Islet of Langerhans (tissue), 1 donor: ENCODE measurements around the gene TUFT1.

Source experiments
- FAIRE-seq: peaks from one replicate; lab custom pipeline; 2011; peaks lifted over from hg19 to GRCh38; lab: Jason Lieb, UNC

Gene TUFT1

DNA sequence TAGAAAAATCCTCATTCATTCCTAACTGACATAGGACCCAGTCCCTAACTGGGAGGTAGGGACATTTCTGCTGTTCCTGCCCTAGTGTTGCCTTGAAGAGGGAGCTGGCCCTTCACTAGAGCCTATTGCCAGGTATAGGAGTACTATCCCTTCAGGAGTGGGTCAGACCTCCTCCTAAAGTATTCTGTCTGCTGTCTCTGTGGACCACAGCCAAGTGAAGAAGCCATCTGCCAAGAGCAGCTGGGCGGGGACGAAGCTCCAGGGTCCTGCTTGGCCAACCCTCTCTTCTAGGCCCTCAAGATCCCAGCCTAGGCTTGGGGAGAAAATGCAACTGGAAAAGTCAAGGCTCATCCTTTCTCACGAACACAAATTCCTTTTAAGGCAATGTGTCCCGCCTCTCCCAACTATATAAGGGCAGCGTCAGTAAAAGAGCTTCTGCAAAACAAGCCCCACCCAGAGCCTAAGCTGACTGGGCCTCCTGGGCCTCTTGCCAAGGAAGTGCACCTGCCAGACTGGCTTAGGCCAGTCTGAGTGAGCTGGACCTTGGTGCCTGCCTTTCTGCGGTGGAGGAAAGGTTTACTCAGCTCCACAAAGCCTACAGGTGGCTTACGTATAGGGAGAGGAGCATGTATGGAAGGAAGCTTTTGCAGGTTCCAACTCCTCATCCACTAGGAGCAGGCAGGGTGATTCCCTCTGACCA is 638 bp upstream of the TUFT1 start:
- no peak for FAIRE-seq

DNA sequence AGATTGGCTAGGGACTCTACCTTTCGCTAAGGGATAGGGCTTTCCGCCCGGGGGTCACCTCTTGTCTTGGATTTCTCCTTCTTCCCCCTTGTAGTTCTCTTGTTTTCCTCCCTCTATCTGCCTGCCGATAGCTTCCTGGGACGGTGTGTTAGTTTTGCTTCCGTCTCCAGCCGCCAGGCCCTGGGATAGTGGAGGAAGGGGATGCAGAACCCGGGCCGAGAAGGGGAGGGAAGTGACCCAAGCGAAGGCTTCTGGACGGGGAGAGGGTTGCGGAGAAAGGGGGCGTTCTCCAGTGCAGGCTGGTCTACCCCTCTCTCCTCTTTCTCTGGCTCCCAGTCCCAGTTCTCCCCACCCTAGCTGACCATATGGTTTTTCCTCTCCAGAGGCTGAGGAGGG is 871 bp downstream of the TUFT1 start:
- FAIRE-seq: no peak

DNA sequence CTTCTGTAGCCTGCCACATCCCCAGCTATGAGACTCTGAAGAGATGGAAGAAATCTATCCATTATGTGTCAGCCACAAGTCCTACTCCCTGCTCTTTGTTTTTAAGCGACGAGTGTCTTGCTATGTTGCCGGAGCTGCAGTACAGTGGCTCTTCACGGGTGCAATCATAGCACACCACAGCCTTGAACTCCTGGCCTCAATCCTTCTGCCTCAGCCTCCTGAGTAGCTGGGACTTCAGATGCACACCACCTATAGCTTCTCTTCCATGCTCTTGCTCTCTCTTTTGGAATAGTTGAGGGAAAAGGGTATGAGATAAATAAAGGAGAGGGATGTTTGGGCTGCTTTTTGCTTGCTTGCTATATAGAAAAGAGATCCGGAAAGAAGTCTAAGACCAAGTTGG is 1.6 kb downstream of the TUFT1 start:
- no peak for FAIRE-seq

DNA sequence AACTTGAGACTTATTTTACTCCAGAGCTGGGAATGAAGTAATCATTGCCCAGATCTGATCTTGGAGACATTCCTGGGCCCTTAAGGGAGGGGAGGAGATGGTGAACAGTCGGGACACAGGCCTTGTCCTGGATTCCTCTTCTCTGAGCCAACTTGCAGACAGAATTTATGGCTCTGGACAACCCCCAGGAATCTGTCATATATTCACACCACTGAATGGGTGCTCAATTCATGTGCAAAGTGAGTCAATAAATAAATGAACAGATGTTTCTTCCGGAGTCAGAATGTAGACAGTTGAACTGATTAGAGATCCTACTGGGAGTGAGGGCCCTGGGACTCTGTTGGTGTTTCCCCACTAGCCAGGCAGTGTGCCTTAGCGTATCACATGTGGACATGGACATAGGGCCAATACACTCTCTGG is 2.6 kb downstream of the TUFT1 start:
- no peak for FAIRE-seq

DNA sequence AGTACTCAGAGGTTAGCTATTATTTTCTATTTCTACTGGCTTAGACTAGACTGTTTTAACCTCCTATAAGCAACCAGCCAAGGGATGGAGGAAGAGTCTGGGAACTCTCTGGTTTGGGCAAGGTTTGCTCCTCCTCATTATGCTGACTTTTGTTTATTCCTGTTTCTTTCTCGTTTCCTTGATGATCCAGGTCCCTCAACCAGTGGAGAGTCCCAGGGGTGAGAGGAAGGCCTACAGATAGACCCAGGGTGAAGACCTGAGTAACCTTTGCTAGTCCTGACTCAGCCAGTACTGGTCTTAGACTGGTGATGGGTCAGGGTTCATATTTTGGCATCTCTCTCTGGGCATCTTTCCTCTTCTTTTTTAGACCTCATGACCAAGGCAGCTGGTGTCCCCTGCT is 5.4 kb downstream of the TUFT1 start:
- FAIRE-seq: no peak

DNA sequence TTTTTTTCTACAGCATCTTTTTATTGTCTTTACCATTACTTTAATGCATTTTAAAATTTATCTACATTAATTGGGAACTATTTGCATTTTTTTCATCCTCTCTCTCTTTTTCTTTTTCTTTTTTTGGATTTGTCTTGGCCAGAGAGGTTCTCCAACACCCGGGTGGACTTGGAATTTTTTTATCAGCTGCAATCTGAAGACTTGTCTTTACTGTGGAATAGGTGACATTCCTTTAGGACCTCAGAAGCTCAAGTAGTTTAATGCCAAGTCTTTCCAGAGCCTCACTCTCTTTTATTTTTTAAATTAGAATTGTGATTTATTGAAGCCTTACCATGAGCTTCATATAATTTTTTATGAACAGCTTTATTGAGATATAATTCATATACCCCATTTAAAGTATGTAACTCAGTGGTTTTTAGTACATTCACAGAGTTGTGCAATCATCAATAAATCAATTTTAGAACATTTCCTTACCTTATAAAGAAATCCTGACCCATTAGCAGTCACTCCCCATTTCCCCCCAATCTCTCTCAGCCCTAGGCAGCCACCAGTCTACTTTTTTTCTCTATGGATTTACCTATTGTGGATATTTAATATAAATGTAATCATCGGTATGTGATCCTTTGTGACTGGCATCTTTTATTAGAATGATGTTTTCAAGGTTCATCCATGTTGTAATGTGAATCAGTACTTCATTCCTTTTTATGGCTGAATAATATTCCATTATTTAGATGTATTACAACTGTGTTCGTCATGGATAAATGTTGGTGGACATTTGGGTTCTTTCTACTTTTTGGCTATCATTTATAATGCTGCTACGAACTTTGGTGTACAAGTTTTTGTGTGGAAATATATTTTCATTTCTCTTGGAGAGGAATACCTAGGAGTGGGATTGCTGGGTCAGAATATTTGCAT is 6.2 kb downstream of the TUFT1 start:
- FAIRE-seq: no peak

DNA sequence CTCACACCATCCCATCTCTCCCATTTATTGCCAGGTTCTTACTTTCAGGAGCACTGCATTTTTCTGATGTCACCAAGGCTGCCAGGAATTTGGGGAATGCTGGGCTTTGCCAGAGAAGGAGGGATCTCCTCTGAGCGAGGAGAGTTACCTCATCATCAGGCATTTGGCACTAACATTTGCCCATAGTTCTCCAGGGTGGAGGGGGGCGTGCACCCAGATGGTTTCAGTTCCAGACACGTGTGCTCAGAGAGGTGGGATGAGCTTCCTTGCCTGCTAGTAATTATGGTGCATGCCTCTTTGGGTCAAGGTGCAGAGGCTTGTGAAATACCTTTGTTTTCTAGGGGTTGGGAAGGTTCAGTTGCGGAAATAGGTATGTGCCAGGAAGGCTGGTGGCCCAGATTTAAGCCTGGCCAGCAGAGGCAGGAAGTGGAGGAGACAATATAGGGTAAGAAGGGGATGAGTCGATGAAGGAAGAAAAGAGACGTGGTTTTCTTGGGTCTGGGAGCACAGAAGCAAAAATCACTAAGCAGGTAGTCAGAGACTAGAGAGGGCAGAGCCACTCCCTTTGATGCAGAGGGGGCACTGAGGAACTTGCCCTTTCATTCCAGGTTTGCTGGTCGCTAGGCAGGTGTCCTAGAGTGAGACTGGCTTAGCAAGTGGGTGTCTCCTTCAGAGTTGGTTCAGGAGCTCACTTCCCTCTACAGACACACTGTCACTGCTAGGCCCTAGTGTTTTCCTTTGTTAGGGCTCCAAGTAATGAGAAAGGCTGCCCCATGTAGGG is 7.2 kb downstream of the TUFT1 start:
- no peak for FAIRE-seq

DNA sequence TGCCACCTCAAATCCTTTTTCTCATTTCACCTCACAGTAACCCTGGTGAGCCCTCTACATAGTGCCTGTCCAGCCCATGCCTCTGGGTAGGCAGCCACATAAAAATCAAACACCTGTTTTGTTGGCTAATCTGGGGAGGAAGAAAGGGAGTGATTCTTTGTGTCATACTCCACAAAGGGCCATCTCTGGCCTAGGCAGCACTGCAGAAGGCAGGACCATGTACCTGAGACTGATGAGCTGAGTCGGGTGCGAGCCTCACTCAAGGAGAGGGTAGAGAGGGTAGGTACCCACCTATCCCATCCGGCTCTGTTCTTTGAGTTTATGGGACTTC is 7.8 kb downstream of the TUFT1 start:
- no peak for FAIRE-seq

DNA sequence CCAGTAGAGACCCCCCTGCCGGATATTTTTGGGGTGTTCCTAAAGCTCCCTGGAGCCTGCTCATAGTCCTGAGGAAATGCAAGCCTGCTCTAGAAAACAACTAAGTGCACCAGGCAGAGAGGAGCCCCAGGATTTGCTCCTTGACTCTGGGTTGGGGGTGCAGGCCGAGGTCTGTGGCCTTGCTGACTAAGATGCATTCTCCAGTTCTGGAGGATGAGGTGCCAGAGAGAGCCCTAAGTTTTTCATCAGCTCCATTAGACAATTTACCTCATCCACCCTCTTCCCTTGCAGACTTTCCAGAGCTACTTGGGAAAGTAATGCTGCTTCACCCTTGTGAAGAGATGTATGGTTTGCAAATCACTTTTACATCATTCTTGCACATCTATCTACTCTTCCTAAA is 9.1 kb downstream of the TUFT1 start:
- no peak for FAIRE-seq

DNA sequence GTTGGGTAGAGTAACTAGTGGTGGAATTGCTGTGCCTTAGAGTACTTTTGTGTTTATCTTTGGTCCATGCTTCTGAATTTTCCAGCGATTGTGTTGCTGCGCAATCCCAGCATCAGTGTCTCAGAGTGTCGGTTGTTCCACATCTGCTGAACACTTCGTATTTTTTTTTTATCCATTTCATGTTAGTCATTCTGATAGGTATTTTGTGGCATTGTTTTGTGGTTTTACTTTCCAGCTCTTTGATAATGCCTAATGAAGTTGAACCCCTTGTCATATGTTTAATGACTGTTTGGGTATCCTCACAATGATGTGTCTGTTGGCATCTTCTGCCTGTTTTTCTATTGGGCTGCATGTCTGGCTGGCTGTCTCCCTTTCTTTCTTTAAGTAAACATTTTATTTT is 13.6 kb downstream of the TUFT1 start:
- no peak for FAIRE-seq

DNA sequence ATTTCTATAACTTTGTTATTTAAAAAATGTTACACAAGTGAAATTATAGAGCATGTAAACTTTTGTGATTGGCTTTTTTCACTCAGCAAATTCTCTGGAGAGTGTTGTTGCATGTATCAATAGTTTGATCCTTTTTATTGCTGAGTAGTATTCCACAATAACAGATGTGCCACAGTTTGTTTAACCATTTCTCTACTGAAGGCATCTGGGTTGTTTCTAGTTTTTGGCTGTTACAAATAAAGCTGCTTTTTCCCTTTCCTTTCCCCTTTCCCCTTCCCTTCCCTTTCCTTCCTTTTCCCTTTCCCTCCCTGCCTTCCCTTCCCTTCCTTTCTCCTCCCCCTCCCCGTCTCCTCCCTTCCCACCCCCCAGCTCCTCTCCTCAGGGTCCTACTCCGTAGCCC is 15.9 kb downstream of the TUFT1 start:
- FAIRE-seq: no peak

DNA sequence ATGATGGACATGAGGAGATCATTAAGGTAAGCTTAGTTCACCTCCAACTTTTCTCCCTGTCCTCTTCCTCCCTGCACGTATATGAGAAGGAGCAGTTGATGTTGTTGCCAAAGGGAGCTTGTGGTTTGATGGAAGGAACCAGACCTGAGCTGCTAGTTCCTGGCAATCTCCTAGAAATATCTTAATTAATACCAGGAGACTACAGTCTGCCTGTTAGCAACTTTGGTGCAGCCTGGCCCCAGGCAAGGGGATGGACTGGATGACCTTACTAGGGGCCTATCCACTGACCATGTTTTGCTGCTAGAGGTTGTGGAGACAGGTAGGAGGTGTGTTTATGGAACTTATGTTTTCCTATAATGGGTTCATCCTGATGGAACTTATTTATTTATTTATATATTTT is 22.6 kb downstream of the TUFT1 start:
- FAIRE-seq: no peak

DNA sequence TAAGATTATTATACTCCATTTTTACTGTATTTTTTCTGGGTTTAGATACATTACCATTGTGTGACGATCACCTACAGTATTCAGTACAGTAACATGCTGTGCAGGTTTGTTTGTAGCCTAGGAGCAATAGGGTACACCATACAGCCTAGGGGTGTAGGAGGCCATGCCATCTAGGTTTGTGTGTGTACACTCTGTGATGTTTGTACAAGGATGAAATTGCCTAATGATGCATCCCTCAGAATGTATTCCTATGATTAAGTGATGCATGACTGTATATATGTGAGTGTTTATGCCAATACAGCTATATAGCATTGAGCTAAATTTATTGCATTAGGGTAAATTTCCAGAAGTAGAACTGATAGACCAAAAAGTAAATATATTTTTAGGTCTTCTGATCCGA is 23.3 kb downstream of the TUFT1 start:
- FAIRE-seq: no peak

DNA sequence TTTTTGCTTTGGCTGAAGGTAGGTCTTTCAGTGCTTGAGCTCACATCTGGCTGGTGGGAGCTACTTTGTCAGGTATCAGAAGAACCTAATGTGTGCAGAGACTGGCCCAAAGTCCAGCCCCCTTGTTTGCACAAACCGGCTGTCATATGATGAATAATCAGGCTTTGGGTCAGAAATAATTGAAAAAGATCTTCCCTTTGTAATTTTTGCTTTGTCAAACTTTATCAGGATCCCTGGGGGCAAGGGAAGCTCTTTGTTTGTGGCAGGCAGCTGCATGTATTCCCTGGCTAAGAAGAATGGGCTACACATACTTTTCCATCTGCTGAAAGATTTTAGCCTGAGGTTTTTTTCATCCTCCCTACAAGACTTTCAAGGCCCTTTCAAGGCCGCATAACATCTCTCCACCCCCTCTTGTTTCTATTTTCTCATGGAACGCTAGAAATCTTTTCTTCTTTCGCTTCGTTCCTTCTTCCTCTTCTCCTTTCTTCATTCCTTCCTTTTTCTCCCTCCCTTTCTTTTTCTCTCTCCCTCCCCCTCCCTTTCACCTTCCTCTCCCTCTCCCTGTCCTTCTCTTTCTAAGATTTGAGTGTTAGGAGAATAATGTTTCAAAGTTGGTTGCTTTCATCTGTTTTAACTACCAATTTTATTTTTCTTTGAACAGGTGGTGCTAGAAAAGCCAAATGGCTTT is 25.5 kb downstream of the TUFT1 start:
- FAIRE-seq: no peak

DNA sequence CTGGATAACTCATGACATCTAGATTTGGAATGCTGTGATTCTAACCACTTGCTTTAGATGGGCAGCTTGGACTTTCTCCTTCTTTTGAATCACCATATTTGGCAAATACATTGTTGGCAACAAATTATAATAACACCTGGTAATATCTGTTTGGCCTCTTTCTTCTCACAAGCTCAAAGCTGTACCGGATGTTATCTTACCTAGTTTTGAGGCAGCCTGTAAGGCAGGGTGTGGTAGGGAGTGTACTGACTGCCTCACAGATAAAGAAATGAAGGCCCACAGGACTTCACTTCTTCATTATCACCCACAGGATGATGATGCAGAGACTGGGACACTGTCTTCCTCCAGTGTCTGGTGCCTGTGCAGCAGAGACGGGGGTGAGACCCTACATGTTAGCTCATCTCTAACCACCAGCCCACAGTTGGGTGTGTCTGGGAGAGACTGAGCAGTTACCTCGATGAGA is 28.5 kb downstream of the TUFT1 start:
- FAIRE-seq: no peak

DNA sequence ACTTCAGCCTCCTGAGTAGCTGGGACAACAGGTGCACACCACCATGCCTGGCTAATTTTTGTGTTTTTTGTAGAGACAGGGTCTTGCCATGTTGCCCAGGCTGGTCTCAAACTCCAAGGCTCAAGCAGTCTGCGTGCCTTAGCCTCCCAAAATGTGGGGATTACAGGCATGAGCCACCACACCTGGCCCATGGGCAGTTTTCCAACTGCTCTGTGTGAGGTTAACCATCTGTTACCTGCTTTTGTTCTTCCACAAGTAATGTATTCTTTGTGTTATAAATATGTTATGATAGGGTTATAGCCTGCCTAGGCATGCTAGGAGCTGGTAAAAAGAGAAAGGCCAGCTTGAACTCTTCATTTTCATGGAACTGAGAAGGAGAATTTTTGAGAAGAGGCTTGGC is 30.7 kb downstream of the TUFT1 start:
- FAIRE-seq: no peak

DNA sequence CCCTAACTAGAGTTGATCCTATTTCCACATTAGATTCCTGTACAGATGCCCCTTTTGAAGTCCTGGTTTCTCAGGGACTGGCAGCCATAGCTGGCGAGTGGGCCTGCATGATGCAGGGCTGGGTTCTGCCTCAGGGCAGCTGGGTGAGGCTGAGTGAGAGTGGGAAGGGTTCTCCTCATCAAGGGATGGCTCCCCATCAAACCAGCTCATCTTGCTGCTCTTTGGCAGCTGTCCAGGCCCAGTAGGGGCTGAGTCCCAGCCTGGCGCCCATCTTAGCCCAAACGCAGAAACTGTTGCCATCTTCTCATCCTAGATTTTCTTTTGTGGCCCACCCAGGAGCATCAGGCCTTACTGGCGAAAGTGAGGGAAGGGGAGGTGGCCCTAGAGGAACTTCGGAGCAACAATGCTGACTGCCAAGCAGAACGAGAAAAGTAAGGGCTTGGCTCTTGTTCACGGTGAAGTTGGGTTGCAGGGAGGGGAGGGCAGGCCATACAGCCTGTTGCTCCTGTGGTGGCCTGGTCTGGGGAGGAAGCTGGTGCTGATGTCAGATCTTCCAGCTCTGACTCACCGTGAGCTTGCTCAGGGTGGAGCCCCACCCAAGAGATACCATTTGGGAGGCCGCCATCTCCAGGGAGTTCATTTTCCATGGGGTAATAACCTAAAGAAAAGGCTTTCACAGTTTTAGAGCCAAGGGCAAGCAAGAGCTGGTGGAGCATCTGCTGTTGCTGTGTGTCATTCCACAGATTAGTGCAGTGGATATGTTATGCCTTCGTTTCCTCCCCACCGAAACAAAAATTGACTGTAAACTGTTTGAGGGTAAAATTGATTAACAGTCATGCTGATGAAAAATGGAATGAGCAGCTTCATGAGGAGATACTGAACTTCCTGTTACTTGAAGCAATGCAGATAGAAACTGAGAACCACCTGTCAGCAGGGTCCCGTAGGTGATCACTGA is 34.7 kb downstream of the TUFT1 start:
- no peak for FAIRE-seq

DNA sequence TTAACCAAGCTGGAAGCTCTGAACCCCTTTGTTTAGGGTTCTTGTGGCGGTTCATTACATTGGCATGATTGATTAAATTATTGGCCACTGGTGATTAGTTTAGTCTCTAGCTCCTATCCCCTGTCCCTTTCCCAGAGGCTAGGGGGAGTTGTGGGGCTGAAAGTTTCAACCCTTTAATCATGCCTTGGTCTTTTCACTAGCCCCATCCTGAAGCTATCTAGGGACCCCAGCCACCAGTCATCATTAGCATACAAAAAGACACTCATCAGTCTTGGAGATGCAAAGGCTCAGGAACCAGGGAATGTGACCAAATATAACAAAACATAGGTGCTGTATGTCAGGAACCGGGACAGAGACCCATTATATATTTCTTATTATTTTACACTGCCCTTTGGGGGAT is 37.1 kb downstream of the TUFT1 start:
- FAIRE-seq: no peak

DNA sequence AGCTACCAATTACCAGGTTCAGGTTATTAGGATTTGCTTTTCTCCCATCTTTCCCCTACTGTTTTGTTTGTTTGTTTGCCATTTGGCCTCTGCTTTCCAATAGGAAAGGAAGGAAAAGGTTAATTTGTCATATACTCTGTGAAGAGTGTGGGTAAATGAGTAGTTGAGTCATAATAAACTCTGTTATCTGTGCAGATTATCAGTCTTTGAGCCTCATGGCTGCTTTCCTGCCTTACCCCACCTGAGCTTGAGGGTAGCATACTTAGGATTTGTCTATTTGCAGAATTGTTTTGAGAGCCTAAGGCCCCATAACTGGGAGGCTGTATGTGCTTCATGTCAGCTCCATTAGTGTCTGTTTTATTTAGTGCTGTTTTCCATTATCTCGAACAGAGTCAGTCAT is 38.8 kb downstream of the TUFT1 start:
- FAIRE-seq: no peak

DNA sequence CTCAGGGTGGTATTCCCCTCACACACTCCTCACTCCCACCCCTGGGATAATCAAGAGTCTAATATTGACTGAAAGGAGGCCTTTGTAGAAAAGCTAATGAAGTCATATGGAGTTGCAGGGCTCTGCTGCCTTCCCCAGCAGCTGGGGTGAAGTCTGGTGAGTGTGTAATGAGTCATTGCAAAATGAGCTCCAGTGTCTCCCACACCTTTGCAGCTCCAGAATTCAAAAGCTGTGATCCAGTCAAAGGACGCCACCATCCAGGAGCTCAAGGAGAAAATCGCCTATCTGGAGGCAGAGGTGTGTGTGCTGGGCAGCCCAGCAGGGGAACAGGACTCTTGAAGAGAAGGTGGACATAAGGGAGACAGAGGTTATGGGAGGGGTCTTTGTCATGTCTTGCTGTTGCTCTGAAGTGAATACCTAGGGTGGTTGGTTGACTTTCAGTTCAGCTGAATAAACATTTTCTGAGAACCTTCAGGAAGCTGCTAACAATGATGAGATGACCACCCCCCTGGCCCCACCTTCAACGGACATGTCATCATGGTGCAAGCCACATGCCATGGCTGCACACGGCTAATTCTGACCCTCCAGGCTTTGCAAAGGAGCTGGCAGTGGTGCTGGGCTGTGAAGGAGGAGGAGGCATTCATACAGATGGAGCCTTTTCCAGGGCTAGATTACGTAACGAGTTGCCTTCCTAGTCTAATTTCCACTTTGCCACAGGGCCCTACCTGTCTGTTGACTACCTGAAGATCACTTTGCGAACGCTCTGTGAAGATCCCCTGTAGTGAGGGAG is 39.5 kb downstream of the TUFT1 start:
- FAIRE-seq: no peak
